C1 segment of cervical spinal cord (tissue), 14 donors: Measurements from ENCODE around the gene MIF4GD.
"Not testable (repeated sequence)": the region's sequence is repeated elsewhere in the genome, so short reads cannot be mapped to it uniquely, and the experiment has no call there.

ENCODE experiments used
- DNase-seq, 14 donors: peaks; one replicate each; lab custom pipeline; 2025; lab: John Stamatoyannopoulos, UW

The MIF4GD gene

GRCh38 chr17:75261336-75262111, 9.5 kb downstream of the MIF4GD start, which contains the start of the genes GGA3 and MRPS7:
Gene GGA3, minus strand, starts transcription at chr17:75261606. Its CDS starts 19 bp downstream, at chr17:75261587.
Gene MRPS7, plus strand, starts transcription at chr17:75261879. Its CDS starts 22 bp downstream, at chr17:75261901.
- DNase-seq, result peak; percentile 66 to 99 (median 92)

GRCh38 chr17:75260641-75261335, 10.2 kb downstream of the MIF4GD start:
- DNase-seq, result no peak

- DNase-seq, result not testable (repeated sequence)
Measured at GRCh38 chr17:75257228-75257627, 13.8 kb downstream of the MIF4GD start.

- DNase-seq, result not testable (repeated sequence)
Measured at GRCh38 chr17:75255954-75256698, 14.9 kb downstream of the MIF4GD start.

- DNase-seq, result no peak
Measured at GRCh38 chr17:75252039-75252816, 18.8 kb downstream of the MIF4GD start.

GRCh38 chr17:75250009-75250471, 21.0 kb downstream of the MIF4GD start:
- no peak for DNase-seq

- no peak for DNase-seq
Measured at GRCh38 chr17:75249564-75249963, 21.5 kb downstream of the MIF4GD start.

GRCh38 chr17:75246404-75246803, 24.6 kb downstream of the MIF4GD start:
- DNase-seq, result no peak

GRCh38 chr17:75245011-75245410, 26.0 kb downstream of the MIF4GD start:
- no peak for DNase-seq

- no peak for DNase-seq
Measured at GRCh38 chr17:75244133-75244866, 26.7 kb downstream of the MIF4GD start.

- peak in 1 of 14 donors; percentile 28 for DNase-seq
Measured at GRCh38 chr17:75242461-75243042, 28.5 kb downstream of the MIF4GD start.

GRCh38 chr17:75241996-75242460, 29.0 kb downstream of the MIF4GD start:
- no peak for DNase-seq

- no peak for DNase-seq
Measured at GRCh38 chr17:75241502-75241901, 29.5 kb downstream of the MIF4GD start.

- no peak for DNase-seq
Measured at GRCh38 chr17:75241143-75241430, 29.9 kb downstream of the MIF4GD start.

GRCh38 chr17:75240394-75241142, 30.5 kb downstream of the MIF4GD start:
- peak in 2 of 14 donors; percentile 35 to 86 for DNase-seq

- DNase-seq, result peak in 1 of 14 donors; percentile 22
Measured at GRCh38 chr17:75239778-75240393, 31.1 kb downstream of the MIF4GD start.

- no peak for DNase-seq
Measured at GRCh38 chr17:75239214-75239613, 31.8 kb downstream of the MIF4GD start.

- DNase-seq, result peak in 5 of 14 donors; percentile 19 to 82 (median 30)
Measured at GRCh38 chr17:75238684-75239191, 32.3 kb downstream of the MIF4GD start.
